Lower leg skin (tissue), 4 donors: ENCODE measurements around the gene ARHGEF12. TPM values are rescaled to one million over a fixed set of nuclear protein-coding genes. Genes with fewer than 3 reads are reported as not detected.

Source experiments
- DNase-seq, 2 donors: peaks; one replicate each; pipeline ENCODE4 v3.0.0-alpha.2; 2019; ENCODE audit warnings: low spot score in 2 of 2
- H3K4me3 ChIP-seq: fragments of 200-600 bp; sonication (generic); 2 replicates; pipeline ENCODE4 v1.5.1; 2017; ENCODE audit warnings: mild to moderate bottlenecking, low read depth; ENCODE audit not compliant: poor library complexity, severe bottlenecking
- CTCF ChIP-seq, 3 donors: fragments of 450-650 bp; IDR thresholded peaks; one replicate each; pipeline ENCODE4 v1.5.1; 2016; ENCODE audit warnings: antibody characterized with exemption in 3 of 3, mild to moderate bottlenecking in 3 of 3, moderate library complexity in 2 of 3
- POLR2A ChIP-seq, 2 donors: fragments of 450-650 bp; IDR thresholded peaks; one replicate each; pipeline ENCODE4 v1.6.1; 2016 to 2017; ENCODE audit warnings: antibody characterized with exemption in 2 of 2, mild to moderate bottlenecking in 1 of 2, moderate library complexity in 1 of 2
- WGBS, 2 donors: methylation state at CpG; one replicate each; pipeline ENCODE4 v1.1.5; 2018; 5-methylcytosine and 5-hydroxymethylcytosine counted together
- intact Hi-C: fragments of 100-400 bp; cut with DNase I; formaldehyde crosslinking; loops from one replicate; pipeline ENCODE4 v1.15.0; 2023; ENCODE audit warnings: low total_unique reads
- total RNA-seq, 4 donors: library from RNA; depleted of rRNA; stranded (reverse); fragments of >200 nt; gene quantifications; one replicate each; pipeline ENCODE4 v1.1.0, GENCODE V29; 2016

Gene ARHGEF12
- total RNA-seq, 4 donors from 2014 or later: 124 to 153 (median 132) TPM

- TF ChIP-seq CTCF (IDR thresholded peaks at IDR 0.05) (no peak), POLR2A (IDR thresholded peaks at IDR 0.05) (no peak)
- H3K4me3 ChIP-seq: peak overlapping the region; percentile 64
- DNase-seq: no peak
- intact Hi-C loops: no loop called here
- WGBS, 2 donors: 4 to 6% methylated on average over 18 of the region's 18 CpGs
These were observed 1.3 kb downstream of the ARHGEF12 start for GRCh38 chr11:120337355-120338106.

GRCh38 chr11:120338107-120338933 is 2.1 kb downstream of the ARHGEF12 start:
- no peak for TF ChIP-seq CTCF (IDR thresholded peaks at IDR 0.05)
- TF ChIP-seq POLR2A (IDR thresholded peaks at IDR 0.05): no peak
- 6 to 13% methylated on average over 7 of the region's 7 CpGs for WGBS, 2 donors
- no peak for DNase-seq
- no peak overlapping the region for H3K4me3 ChIP-seq
- intact Hi-C loops: no loop called here

- TF ChIP-seq POLR2A (IDR thresholded peaks at IDR 0.05): no peak
- TF ChIP-seq CTCF (IDR thresholded peaks at IDR 0.05): no peak
- H3K4me3 ChIP-seq: no peak overlapping the region
- 3 to 9% methylated on average over 6 of the region's 6 CpGs for WGBS, 2 donors
- intact Hi-C loops: no loop called here
- peak in 1 of 2 donors; percentile 51 for DNase-seq
These were observed 3.2 kb downstream of the ARHGEF12 start for GRCh38 chr11:120339394-120339890.

- WGBS, 2 donors: 27 to 30% methylated on average over 2 of the region's 2 CpGs
- no peak for DNase-seq
- no peak overlapping the region for H3K4me3 ChIP-seq
- TF ChIP-seq POLR2A (IDR thresholded peaks at IDR 0.05) (no peak), CTCF (IDR thresholded peaks at IDR 0.05) (no peak)
- intact Hi-C loops: no loop called here
These were observed 4.3 kb downstream of the ARHGEF12 start for GRCh38 chr11:120340529-120340928.

- WGBS, 2 donors: 44 to 46% methylated on average over 3 of the region's 3 CpGs
- intact Hi-C loops: no loop called here
- DNase-seq: no peak
- TF ChIP-seq POLR2A (IDR thresholded peaks at IDR 0.05) (no peak), CTCF (IDR thresholded peaks at IDR 0.05) (no peak)
- H3K4me3 ChIP-seq: no peak overlapping the region
These were observed 6.0 kb downstream of the ARHGEF12 start for GRCh38 chr11:120342226-120342625.
